Effector memory CD4-positive, alpha-beta T cell (primary cell): ENCODE measurements around the gene RASSF7.

Source experiments
- DNase-seq, 3 donors: peaks; one replicate each; pipeline ENCODE4 v3.0.0-alpha.2; 2020
- H3K27ac ChIP-seq: 2 replicates; pipeline ENCODE4 v1.7.0; 2013; ENCODE audit warnings: mild to moderate bottlenecking, low read length, moderate library complexity; ENCODE audit not compliant: insufficient read depth, poor library complexity, severe bottlenecking
- H3K27me3 ChIP-seq: replicated peaks from 2 replicates; pipeline ENCODE4 v1.7.0; 2013; ENCODE audit warnings: mild to moderate bottlenecking, low read length; ENCODE audit not compliant: insufficient read depth, control insufficient read depth, poor library complexity, severe bottlenecking
- H3K36me3 ChIP-seq: 2 replicates; pipeline ENCODE4 v1.7.0; 2013; ENCODE audit warnings: mild to moderate bottlenecking, low read length, moderate library complexity; ENCODE audit not compliant: control insufficient read depth, insufficient read depth
- H3K4me1 ChIP-seq: 2 replicates; pipeline ENCODE4 v1.7.0; 2013; ENCODE audit warnings: low read length, mild to moderate bottlenecking; ENCODE audit not compliant: control insufficient read depth, insufficient read depth, poor library complexity, severe bottlenecking
- H3K4me3 ChIP-seq: 2 replicates; pipeline ENCODE4 v1.7.0; 2013; ENCODE audit warnings: low read length, low read depth, mild to moderate bottlenecking; ENCODE audit not compliant: insufficient read depth, poor library complexity, severe bottlenecking
- H3K9me3 ChIP-seq: 2 replicates; pipeline ENCODE4 v1.7.0; 2013; ENCODE audit warnings: mild to moderate bottlenecking, low read length, moderate library complexity; ENCODE audit not compliant: control insufficient read depth

The RASSF7 gene

GRCh38 chr11:521177-521688 lies 39.5 kb upstream of the RASSF7 start:
- peaks cover 5% of the 10 kb centered on the region for H3K4me1 ChIP-seq
- H3K27ac ChIP-seq, result no peak overlapping the region
- H3K27me3 ChIP-seq, result no peaks in the 10 kb centered on the region
- DNase-seq, result no peak
- H3K4me3 ChIP-seq, result no peak overlapping the region
- no peaks in the 10 kb centered on the region for H3K36me3 ChIP-seq
- H3K9me3 ChIP-seq, result no peaks in the 10 kb centered on the region

GRCh38 chr11:526192-526591 lies 34.6 kb upstream of the RASSF7 start:
- Histone ChIP-seq H3K27me3 (no peaks in the 10 kb centered on the region), H3K4me1 (no peaks in the 10 kb centered on the region), H3K36me3 (no peaks in the 10 kb centered on the region), H3K4me3 (no peak overlapping the region), H3K9me3 (no peaks in the 10 kb centered on the region), H3K27ac (no peak overlapping the region)
- DNase-seq, result no peak

DNA sequence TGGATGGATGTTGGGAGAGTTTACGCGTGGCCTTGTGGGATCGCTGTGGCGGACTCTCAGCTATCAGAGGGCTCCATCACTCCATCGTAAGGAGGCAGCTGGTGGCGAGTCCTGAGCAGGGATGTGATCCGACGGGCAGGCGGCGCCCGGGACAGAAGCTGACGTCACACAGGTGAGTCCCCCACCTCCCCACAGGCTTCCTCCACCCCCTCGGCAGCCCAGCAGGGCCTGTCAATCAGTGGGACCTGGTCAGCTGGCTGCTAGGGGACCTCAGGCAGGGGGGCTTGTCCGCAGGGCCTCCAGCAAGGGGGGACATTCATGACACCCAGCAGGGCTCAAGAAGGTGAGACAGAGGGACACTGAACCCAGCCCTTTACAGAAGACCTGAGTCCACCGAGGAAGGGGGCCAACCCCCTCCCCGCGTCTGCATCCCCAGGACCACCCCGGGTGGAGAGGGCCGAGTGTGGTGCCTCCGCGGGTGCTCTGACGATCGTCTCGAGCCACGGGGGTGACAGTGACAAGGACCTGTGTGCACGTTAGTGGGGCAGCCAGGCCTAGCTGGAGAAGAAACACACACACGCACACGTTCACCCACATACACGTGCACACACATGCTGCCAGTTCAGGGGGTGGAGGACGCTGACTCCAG lies 32.5 kb upstream of the RASSF7 start:
- peaks cover 16% of the 10 kb centered on the region for H3K36me3 ChIP-seq
- H3K27ac ChIP-seq, result no peak overlapping the region
- no peak for DNase-seq
- H3K4me3 ChIP-seq, result no peak overlapping the region
- no peaks in the 10 kb centered on the region for H3K4me1 ChIP-seq
- no peaks in the 10 kb centered on the region for H3K9me3 ChIP-seq
- no peaks in the 10 kb centered on the region for H3K27me3 ChIP-seq

GRCh38 chr11:528815-529727 lies 31.7 kb upstream of the RASSF7 start:
- DNase-seq, result no peak
- Histone ChIP-seq H3K9me3 (no peaks in the 10 kb centered on the region), H3K4me1 (peaks cover 5% of the 10 kb centered on the region), H3K36me3 (peaks cover 16% of the 10 kb centered on the region), H3K27me3 (no peaks in the 10 kb centered on the region), H3K27ac (no peak overlapping the region), H3K4me3 (no peak overlapping the region)

DNA sequence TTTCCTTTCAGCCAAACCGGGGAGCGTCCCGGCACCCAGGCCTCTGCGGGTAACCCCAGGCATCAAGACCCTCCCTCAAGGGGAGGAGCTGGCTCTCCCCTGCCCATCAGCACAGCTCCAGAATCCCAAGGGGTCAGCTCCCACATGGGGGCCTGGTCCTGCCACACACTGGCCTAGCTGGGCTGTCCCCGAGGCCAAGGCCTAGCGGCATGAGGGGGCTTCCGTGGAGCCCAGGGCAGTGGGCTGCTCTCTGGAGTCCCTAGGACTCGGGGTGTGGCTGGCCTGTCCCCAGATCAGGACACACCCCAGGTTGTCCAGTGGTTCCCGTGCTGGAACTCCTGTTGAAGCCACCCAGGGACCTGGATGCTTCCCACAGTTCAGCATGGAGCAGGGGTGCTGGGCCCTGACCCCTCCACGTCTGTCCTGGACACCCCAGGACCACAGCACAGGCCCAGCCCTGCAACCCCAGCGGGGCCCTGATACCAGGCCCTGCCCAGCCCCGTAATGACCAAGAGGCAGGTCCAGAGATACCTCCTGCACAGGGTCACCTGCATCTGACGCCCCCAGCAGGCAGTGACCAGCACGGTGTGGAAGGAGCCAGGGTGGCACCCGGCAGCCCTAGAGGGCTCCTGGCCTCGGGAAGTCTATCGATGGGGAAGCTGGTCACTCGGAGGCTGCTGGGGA lies 30.9 kb upstream of the RASSF7 start:
- H3K27me3 ChIP-seq, result no peaks in the 10 kb centered on the region
- H3K4me3 ChIP-seq, result no peak overlapping the region
- peaks cover 12% of the 10 kb centered on the region for H3K4me1 ChIP-seq
- no peak overlapping the region for H3K27ac ChIP-seq
- H3K36me3 ChIP-seq, result peaks cover 16% of the 10 kb centered on the region
- H3K9me3 ChIP-seq, result no peaks in the 10 kb centered on the region
- DNase-seq, result no peak

- no peak overlapping the region for H3K27ac ChIP-seq
- peaks cover 15% of the 10 kb centered on the region for H3K4me1 ChIP-seq
- no peaks in the 10 kb centered on the region for H3K9me3 ChIP-seq
- H3K27me3 ChIP-seq, result no peaks in the 10 kb centered on the region
- peaks cover 16% of the 10 kb centered on the region for H3K36me3 ChIP-seq
- H3K4me3 ChIP-seq, result no peak overlapping the region
- no peak for DNase-seq
Observed at GRCh38 chr11:530960-531831, 29.6 kb upstream of the RASSF7 start.

DNA sequence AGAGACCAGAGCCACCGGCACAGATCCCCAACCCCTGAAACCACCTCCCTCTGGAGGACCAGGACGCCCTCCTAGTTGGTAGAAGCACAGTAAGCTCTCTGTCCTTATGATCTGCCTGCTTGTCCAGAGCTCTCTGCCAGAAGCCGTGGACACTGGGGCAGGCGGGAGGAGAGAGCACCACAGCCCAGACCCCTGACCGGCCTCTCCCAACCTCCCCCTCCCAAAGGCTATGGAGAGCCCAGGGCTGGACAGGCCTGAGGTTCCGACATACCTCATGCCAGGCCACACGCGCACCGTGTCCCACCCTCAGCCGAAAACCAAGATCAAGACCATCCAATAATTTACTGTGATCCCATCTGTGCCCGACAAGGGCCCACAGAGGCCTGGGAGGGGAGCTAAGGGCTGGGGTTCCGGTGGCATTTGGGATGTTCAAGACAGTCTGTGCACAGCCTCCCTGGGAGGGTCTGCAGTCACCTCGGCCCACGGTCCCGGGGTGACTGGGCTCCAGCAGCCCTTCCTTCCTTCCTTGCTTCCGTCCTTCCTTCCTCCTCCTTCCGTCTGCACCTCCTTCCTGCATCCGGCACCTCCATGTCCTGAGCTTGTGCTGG lies 28.7 kb upstream of the RASSF7 start:
- H3K27me3 ChIP-seq, result no peaks in the 10 kb centered on the region
- H3K4me3 ChIP-seq, result no peak overlapping the region
- peaks cover 16% of the 10 kb centered on the region for H3K36me3 ChIP-seq
- no peaks in the 10 kb centered on the region for H3K9me3 ChIP-seq
- no peak for DNase-seq
- peaks cover 22% of the 10 kb centered on the region for H3K4me1 ChIP-seq
- no peak overlapping the region for H3K27ac ChIP-seq

DNA sequence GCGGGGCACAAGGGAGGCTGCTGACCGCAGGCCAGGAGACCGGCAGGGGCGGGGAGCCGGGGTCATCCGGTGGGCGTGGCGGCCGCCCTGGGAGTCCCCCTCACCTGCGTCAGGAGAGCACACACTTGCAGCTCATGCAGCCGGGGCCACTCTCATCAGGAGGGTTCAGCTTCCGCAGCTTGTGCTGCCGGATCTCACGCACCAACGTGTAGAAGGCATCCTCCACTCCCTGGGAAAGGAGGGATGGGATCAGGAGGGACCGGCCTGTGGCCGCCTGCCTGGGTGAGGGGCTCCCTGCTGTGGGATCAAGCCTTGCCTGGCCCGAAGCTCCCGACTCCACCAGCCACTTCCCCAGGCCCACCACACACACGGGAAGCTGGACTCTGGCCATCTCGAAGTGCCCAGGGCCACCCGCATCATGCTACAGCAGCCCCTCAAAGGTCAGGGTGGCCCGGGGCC lies 28.2 kb upstream of the RASSF7 start:
- no peak overlapping the region for H3K27ac ChIP-seq
- no peak for DNase-seq
- H3K27me3 ChIP-seq, result no peaks in the 10 kb centered on the region
- no peak overlapping the region for H3K4me3 ChIP-seq
- no peaks in the 10 kb centered on the region for H3K9me3 ChIP-seq
- peaks cover 26% of the 10 kb centered on the region for H3K4me1 ChIP-seq
- peaks cover 16% of the 10 kb centered on the region for H3K36me3 ChIP-seq

- no peaks in the 10 kb centered on the region for H3K9me3 ChIP-seq
- peaks cover 31% of the 10 kb centered on the region for H3K4me1 ChIP-seq
- H3K4me3 ChIP-seq, result no peak overlapping the region
- H3K27me3 ChIP-seq, result no peaks in the 10 kb centered on the region
- DNase-seq, result no peak
- peaks cover 16% of the 10 kb centered on the region for H3K36me3 ChIP-seq
- H3K27ac ChIP-seq, result no peak overlapping the region
Observed at GRCh38 chr11:532986-533585, 27.7 kb upstream of the RASSF7 start.
